Measurements from ENCODE around the gene ALAS1. TPM values are rescaled to one million over a fixed set of nuclear protein-coding genes. Genes with fewer than 3 reads are reported as not detected.

The ALAS1 gene
- total and polyA plus RNA-seq, 2 of the 13 experiments (the other 11 are each of a cell fraction or from before 2014, with no cell fraction given): 36.0 to 43.2 TPM

- TF ChIP-seq UBTF (CRISPR knock-in tag; IDR thresholded peaks at IDR 0.05) (peak; percentile 29; the same call in 1 of the 2 replicates), MAX (IDR thresholded peaks at IDR 0.05) (peak; percentile 80), BORCS8-MEF2B (CRISPR knock-in tag; IDR thresholded peaks at IDR 0.05) (0 out of 2 replicates have a peak, but pooled peaks have one; percentile 7), HMGXB4 (CRISPR knock-in tag; IDR thresholded peaks at IDR 0.05; ENCODE audit: borderline replicate concordance in 1 of 2, low read depth in 1 of 2) (0 out of 4 replicates have a peak, but pooled peaks have one; percentile 25 to 32), KLF11 (CRISPR knock-in tag; IDR thresholded peaks at IDR 0.05) (0 out of 2 replicates have a peak, but pooled peaks have one; percentile 33), E2F1 (CRISPR knock-in tag; IDR thresholded peaks at IDR 0.05) (no peak), DRAP1 (CRISPR knock-in tag; IDR thresholded peaks at IDR 0.05) (peak; percentile 60), ZNF124 (CRISPR knock-in tag; IDR thresholded peaks at IDR 0.05) (no peak), ZFP36 (IDR thresholded peaks at IDR 0.05; ENCODE audit: borderline replicate concordance, low read depth, low read length, partially characterized antibody) (no peak), ZNF709 (CRISPR knock-in tag; IDR thresholded peaks at IDR 0.05) (peak; percentile 47; the same call in 1 of the 2 replicates), HDAC2 (CRISPR knock-in tag; IDR thresholded peaks at IDR 0.05) (peak; percentile 71; the same call in 1 of the 2 replicates), ZNF512 (CRISPR knock-in tag; IDR thresholded peaks at IDR 0.05) (no peak), POGZ (CRISPR knock-in tag; IDR thresholded peaks at IDR 0.05) (0 out of 2 replicates have a peak, but pooled peaks have one; percentile 16), GATAD1 (CRISPR knock-in tag; IDR thresholded peaks at IDR 0.05) (peak; percentile 35), PHF5A (CRISPR knock-in tag; IDR thresholded peaks at IDR 0.05; ENCODE audit: low read depth, unreplicated experiment) (peak; percentile 73), NAIF1 (CRISPR knock-in tag; IDR thresholded peaks at IDR 0.05; ENCODE audit: borderline replicate concordance) (peak; percentile 65; the same call in 1 of the 2 replicates)
Observed at GRCh38 chr3:52238193-52238760, 40.3 kb downstream of the ALAS1 start (continued).

Measured in HepG2 (cell line).